ENCODE results near the gene FCN3.
A peak's percentile ranks its signal among the peaks of the same experiment; 100 is the strongest.
"Not testable (repeated sequence)": the region's sequence is repeated elsewhere in the genome, so short reads cannot be mapped to it uniquely, and the experiment has no call there.

FCN3 gene

DNA sequence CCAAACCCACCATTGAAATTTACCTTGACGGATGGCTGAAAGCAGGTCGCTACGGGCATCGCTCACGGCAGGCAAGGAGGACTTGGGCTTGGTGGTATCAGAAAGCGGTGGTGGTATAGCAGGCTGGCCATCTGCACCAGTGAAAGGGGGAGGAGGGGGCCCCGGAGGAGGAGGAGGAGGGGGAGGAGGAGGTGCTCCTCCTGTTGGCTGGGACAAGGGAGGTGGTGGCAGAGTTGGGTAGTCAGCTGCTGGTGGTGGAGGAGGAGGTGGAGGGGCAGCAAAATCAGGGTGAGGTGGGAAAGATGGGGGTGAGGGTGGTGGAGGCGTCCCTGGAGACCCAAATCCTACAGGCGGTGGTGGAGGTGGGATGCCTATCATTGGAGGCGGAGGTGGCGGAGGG is 35.0 kb upstream of the FCN3 start:
- TF ChIP-seq POLR2A (IDR thresholded peaks at IDR 0.05; ENCODE audit: low read depth, low read length) (no peak), PAX5 (IDR thresholded peaks at IDR 0.05; ENCODE audit: insufficient read depth, low read length, severe bottlenecking) (no peak), POU2F2 (IDR thresholded peaks at IDR 0.05; ENCODE audit: low read depth, low read length) (no peak), POLR2AphosphoS5 (IDR thresholded peaks at IDR 0.05; ENCODE audit: low read depth, low read length) (no peak), TAF1 (IDR thresholded peaks at IDR 0.05; ENCODE audit: low read depth, low read length) (no peak), SPI1 (IDR thresholded peaks at IDR 0.05; ENCODE audit: low read depth, low read length) (no peak)
- FAIRE-seq, result no peak
- DNase-seq (ENCODE audit: insufficient read length, low spot score), result no peak

DNA sequence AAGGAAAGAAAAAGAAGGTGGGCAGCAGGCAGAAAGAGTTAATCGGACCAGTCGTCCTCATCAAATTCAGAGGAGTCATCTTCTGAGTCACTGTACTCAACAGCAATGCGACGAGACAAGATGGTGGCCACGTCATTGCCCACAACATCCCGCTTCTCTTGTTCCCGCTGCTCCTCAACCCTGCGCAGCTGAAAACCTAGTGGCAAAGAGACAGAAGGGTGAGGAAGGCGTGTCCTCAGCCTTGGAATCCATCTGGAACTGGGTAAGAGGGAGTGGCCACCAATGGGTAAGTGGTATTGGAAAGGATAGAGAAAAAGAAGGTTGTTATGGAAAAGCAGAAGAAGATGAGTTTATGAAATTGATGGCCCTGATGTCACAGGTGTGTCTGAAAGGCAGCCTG is 33.5 kb upstream of the FCN3 start:
- FAIRE-seq (no peak), DNase-seq (ENCODE audit: insufficient read length, low spot score) (no peak)
- no peak for TF ChIP-seq POU2F2 (IDR thresholded peaks at IDR 0.05; ENCODE audit: low read depth, low read length)
- no peak for TF ChIP-seq SPI1 (IDR thresholded peaks at IDR 0.05; ENCODE audit: low read depth, low read length)
- TF ChIP-seq POLR2AphosphoS5 (IDR thresholded peaks at IDR 0.05; ENCODE audit: low read depth, low read length), result no peak
- TF ChIP-seq POLR2A (IDR thresholded peaks at IDR 0.05; ENCODE audit: low read depth, low read length), result no peak
- TF ChIP-seq TAF1 (IDR thresholded peaks at IDR 0.05; ENCODE audit: low read depth, low read length), result no peak
- TF ChIP-seq PAX5 (IDR thresholded peaks at IDR 0.05; ENCODE audit: insufficient read depth, low read length, severe bottlenecking), result no peak

DNA sequence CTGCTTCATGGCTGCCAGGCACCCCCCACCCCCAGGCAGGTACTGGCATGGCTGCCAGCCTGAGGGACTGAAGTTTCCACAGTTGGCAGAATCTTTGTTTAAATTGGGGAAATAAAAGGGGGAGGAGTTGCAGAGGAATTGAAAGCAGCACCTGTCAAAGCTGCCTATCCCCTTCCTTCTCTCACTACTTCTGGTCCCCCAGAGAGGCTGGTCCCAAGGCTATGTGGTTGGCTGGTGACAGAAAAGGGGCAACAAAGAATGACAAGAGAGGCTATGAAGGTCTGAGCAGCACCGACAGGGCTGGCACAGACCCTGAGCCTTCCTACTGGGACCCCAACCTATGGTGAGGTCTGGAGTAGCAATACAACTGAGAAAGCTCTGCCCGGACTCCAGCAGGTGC is 32.2 kb upstream of the FCN3 start:
- not testable (repeated sequence) for FAIRE-seq; DNase-seq (ENCODE audit: insufficient read length, low spot score)

DNA sequence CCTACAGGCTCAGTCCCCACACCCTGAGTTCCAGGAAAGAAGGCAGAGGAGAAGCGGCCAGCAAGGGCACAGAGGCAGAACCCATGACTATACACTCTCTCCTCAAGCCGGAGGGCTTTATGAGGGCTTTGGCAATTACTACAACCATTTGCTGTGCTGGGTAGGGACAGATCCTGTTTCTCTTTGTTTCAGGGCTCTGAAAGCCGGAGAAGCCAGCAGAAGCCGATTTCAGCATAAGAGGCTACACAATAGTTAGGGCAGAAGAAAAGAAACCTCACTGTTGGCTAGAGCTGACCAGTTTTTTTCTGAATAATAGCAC is 31.7 kb upstream of the FCN3 start:
- DNase-seq (ENCODE audit: insufficient read length, low spot score) (no peak), FAIRE-seq (no peak)
- TF ChIP-seq TAF1 (IDR thresholded peaks at IDR 0.05; ENCODE audit: low read depth, low read length), result no peak
- TF ChIP-seq POLR2AphosphoS5 (IDR thresholded peaks at IDR 0.05; ENCODE audit: low read depth, low read length), result no peak
- no peak for TF ChIP-seq PAX5 (IDR thresholded peaks at IDR 0.05; ENCODE audit: insufficient read depth, low read length, severe bottlenecking)
- TF ChIP-seq POU2F2 (IDR thresholded peaks at IDR 0.05; ENCODE audit: low read depth, low read length), result no peak
- no peak for TF ChIP-seq SPI1 (IDR thresholded peaks at IDR 0.05; ENCODE audit: low read depth, low read length)
- TF ChIP-seq POLR2A (IDR thresholded peaks at IDR 0.05; ENCODE audit: low read depth, low read length), result no peak

DNA sequence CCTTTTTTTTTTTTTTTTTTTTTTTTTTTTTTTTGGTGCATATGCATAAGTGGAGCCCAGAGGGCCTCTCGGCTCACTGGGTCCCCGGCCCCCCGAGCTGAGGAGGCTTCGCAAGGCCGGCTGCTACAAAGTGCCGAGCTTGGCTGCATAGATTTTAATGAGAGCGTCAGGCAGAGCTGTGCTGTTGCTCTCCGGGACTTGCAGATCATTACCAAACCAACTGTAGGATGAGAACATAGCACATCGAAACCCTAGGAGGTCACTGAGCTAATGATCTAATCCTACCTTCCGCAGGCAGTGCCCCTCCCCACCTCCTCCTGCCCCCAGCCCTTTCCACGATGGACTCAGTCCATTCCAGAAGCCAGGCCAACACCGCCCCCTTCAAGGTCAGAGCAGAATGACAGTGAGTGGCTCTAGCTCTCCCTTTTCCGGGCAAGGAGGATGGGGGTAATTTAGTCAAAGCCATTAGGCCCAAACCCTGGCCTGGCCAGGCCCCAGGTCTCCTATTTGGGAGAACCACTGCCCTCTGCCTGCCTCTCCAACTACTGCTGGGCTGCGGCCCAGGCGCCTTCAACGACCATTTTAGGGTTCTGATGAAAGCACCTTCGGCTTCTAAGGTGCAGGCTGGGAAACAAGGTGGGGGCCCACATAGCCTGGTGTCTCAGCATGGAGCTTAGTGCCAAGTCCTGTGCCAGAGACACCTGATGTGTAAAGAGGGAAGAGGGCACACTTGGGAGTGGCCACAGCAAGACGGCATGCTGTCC is 31.2 kb upstream of the FCN3 start:
- FAIRE-seq, result peak; percentile 33
- not testable (repeated sequence) for DNase-seq (ENCODE audit: insufficient read length, low spot score)

DNA sequence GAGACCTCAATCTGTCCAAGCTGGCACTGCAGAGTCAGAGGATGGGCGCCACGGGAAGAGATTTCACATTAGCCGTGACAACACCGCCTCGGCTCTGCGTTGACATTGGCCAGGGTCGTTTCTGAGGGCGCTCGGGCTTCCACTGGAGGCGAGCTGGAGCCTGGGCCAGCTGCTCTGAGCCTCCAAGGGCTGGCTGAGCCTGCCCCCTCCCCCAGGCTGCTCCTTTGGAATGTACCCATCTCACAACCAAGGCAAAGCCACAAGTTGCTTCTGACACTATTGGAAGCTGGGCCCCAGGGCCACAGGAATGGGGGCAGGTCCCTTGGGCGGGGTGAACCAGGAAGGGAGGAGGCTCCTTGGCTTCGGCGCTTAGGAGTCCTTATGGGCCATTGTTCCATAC is 30.4 kb upstream of the FCN3 start:
- FAIRE-seq, result no peak
- TF ChIP-seq TAF1 (IDR thresholded peaks at IDR 0.05; ENCODE audit: low read depth, low read length) (no peak), PAX5 (IDR thresholded peaks at IDR 0.05; ENCODE audit: insufficient read depth, low read length, severe bottlenecking) (no peak), POLR2AphosphoS5 (IDR thresholded peaks at IDR 0.05; ENCODE audit: low read depth, low read length) (no peak), POU2F2 (IDR thresholded peaks at IDR 0.05; ENCODE audit: low read depth, low read length) (no peak), POLR2A (IDR thresholded peaks at IDR 0.05; ENCODE audit: low read depth, low read length) (no peak), SPI1 (IDR thresholded peaks at IDR 0.05; ENCODE audit: low read depth, low read length) (no peak)
- no peak for DNase-seq (ENCODE audit: insufficient read length, low spot score)

DNA sequence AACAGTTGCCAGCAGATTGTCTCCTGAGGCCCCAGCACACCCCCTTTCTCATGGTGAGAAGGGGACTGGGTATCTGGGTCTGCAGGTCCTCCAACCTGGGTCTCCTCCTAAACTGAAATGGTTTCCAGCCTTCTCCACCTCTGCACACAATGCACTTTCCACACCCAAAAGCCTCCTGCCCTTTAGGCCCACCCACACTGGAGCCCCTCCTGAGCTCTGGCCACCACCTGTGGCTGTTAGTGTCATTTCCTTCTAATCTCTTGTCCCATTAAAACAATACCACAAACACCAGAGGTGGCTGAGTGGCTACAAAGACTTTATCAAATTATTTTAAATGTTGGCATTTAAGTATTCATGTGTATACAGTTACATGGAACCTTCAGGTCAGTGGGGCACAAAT is 29.3 kb upstream of the FCN3 start:
- TF ChIP-seq PAX5 (IDR thresholded peaks at IDR 0.05; ENCODE audit: insufficient read depth, low read length, severe bottlenecking), result no peak
- no peak for TF ChIP-seq POLR2AphosphoS5 (IDR thresholded peaks at IDR 0.05; ENCODE audit: low read depth, low read length)
- no peak for TF ChIP-seq POLR2A (IDR thresholded peaks at IDR 0.05; ENCODE audit: low read depth, low read length)
- TF ChIP-seq SPI1 (IDR thresholded peaks at IDR 0.05; ENCODE audit: low read depth, low read length), result no peak
- TF ChIP-seq POU2F2 (IDR thresholded peaks at IDR 0.05; ENCODE audit: low read depth, low read length), result no peak
- no peak for TF ChIP-seq TAF1 (IDR thresholded peaks at IDR 0.05; ENCODE audit: low read depth, low read length)
- FAIRE-seq, result no peak
- no peak for DNase-seq (ENCODE audit: insufficient read length, low spot score)

DNA sequence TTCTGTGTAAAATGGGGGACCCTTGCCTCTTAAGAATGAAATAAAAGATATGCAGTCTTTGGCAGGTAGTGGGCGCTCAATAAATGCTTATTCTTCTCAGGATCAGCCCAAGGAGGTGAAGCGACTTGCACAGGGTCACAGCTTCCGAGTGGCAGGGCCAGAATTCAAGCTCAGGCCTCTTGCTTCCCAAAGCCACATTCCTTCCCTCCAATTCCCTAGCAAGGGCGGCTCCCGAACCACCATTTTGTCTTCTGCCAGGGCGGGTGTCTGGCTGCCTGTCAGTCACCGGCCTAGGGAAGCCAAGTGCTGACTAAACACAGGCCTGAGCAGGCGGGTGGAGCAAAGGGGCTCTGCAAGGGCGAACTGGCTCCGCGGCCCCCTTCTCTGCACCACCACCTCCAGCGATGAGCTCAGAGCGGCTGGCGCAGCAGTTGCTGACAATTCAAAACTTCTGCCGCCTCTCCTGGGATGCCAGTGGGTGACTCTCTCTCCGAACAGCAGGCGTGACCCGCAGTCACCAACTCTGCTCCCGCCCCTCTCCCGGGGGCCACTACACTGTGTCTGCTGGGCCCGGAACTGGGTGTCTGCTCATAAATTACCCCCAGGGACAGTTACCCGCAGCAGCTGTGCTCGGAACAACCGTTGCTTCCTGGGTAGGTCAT is 28.6 kb upstream of the FCN3 start:
- DNase-seq (ENCODE audit: insufficient read length, low spot score), result peak; percentile 68
- FAIRE-seq, result peak; percentile 82
- TF ChIP-seq POU2F2 (IDR thresholded peaks at IDR 0.05; ENCODE audit: low read depth, low read length), result peak; percentile 16; the same call in 1 of the 2 replicates
- no peak for TF ChIP-seq TAF1 (IDR thresholded peaks at IDR 0.05; ENCODE audit: low read depth, low read length)
- TF ChIP-seq PAX5 (IDR thresholded peaks at IDR 0.05; ENCODE audit: insufficient read depth, low read length, severe bottlenecking), result no peak

DNA sequence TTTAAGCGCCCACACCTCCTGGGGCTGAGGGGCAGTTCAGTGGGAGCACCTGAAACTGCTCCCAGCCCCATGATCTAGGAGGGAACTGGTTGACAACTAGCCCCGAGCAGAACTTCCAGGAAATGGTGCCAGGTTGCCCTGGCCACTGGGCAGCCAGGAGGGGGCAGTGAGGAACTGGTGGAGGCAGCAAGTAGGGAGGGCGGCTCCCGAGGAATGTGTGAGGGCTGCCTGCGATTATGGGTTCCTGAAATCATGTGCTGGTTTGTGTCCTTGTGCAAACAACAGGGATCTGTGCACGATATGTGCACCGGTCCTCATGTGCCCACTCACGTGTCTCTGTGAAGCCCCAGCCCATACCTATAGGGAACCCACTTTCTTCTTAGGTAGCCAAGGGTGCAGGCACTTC is 27.7 kb upstream of the FCN3 start:
- TF ChIP-seq POLR2AphosphoS5 (IDR thresholded peaks at IDR 0.05; ENCODE audit: low read depth, low read length) (0 out of 2 replicates have a peak, but pooled peaks have one; percentile 42), PAX5 (IDR thresholded peaks at IDR 0.05; ENCODE audit: insufficient read depth, low read length, severe bottlenecking) (no peak)
- DNase-seq (ENCODE audit: insufficient read length, low spot score), result no peak
- FAIRE-seq, result no peak

DNA sequence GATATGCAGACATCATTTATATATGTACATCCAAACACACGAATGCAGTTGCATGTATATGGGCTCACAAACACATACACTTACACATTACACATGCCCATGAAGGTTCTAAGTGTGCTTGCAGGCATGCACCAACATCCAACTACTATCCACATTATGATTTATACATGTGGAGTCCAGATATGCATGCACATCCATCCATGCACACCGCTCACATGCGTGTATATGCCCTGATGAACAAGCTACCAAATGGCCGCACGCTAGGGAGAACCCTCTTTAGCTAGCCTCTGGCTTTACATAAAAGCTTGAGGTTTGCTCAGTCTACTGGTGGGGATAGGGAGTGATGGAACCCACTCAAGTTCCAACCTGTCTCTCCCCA is 26.3 kb upstream of the FCN3 start:
- FAIRE-seq (no peak), DNase-seq (ENCODE audit: insufficient read length, low spot score) (no peak)
- TF ChIP-seq TAF1 (IDR thresholded peaks at IDR 0.05; ENCODE audit: low read depth, low read length) (no peak), SPI1 (IDR thresholded peaks at IDR 0.05; ENCODE audit: low read depth, low read length) (no peak), POLR2A (IDR thresholded peaks at IDR 0.05; ENCODE audit: low read depth, low read length) (0 out of 2 replicates have a peak, but pooled peaks have one; percentile 29), PAX5 (IDR thresholded peaks at IDR 0.05; ENCODE audit: insufficient read depth, low read length, severe bottlenecking) (no peak), POLR2AphosphoS5 (IDR thresholded peaks at IDR 0.05; ENCODE audit: low read depth, low read length) (0 out of 2 replicates have a peak, but pooled peaks have one; percentile 24), POU2F2 (IDR thresholded peaks at IDR 0.05; ENCODE audit: low read depth, low read length) (no peak)
